K562 (cell line): ENCODE results near the gene AASS. TPM values are rescaled to one million over a fixed set of nuclear protein-coding genes. Genes with fewer than 3 reads are reported as not detected.

Experiments used
- ATAC-seq: fragments of 200-7000 bp; cut with Tn5 transposase; 3 replicates; pipeline ENCODE4 v1.9.1; 2020; ENCODE audit warnings: moderate library complexity
- BruUV-seq: library from RNA; stranded (reverse); fragments of 400-500 nt; replicated peaks from 2 replicates; lab custom pipeline; 2021; lab: Mats Ljungman, UMichigan
- CTCF ChIA-PET: fragments of 300-600 bp; formaldehyde crosslinking; extraction: SDS; loops from one replicate; lab custom pipeline; 2021; ENCODE audit warnings: low intra/inter-chr PET ratio; lab: Yijun Ruan, JAX
- POLR2A ChIA-PET: fragments of 300-600, 350-650 bp; sonication (Branson Sonifier 250); formaldehyde crosslinking; extraction: SDS; loops from one replicate; lab custom pipeline; 2021; ENCODE audit warnings: antibody characterized with exemption, inconsistent platforms; lab: Yijun Ruan, JAX
- DNase-seq, 4 experiments: peaks; one replicate each; pipeline versions ENCODE4 v3.0.0 to v3.0.0-alpha.2; 2011 to 2018; ENCODE audit warnings: low spot score in 3 of 4, mixed read lengths in 3 of 4; ENCODE audit errors: extremely low read depth in 1 of 4
- FAIRE-seq: peaks from 2 replicates; lab custom pipeline; 2011; peaks lifted over from hg19 to GRCh38; lab: Jason Lieb, UNC
- H2AFZ ChIP-seq: 2 replicates; pipeline ENCODE4 v1.6.0; 2011; ENCODE audit warnings: low read depth, low read length, control low read depth, inconsistent platforms
- H3K27ac ChIP-seq: fragments of 200-600 bp; 3 replicates; pipeline ENCODE4 v1.8.0; 2011; ENCODE audit warnings: low read depth, mild to moderate bottlenecking, control low read depth, inconsistent platforms, low read length, moderate library complexity, mixed read lengths; ENCODE audit errors: extremely low read depth
- H3K27me3 ChIP-seq, 2 experiments: fragments of 300-600 bp in 1 of 2; 2 replicates in 1 of 2; 3 replicates in 1 of 2; pipeline versions ENCODE4 v1.6.0 to v1.8.0; 2011; ENCODE audit warnings: inconsistent platforms in 2 of 2, low read length in 2 of 2, mild to moderate bottlenecking in 1 of 2, mixed read lengths in 1 of 2, moderate library complexity in 1 of 2; ENCODE audit not compliant: control insufficient read depth in 2 of 2, insufficient read depth in 2 of 2
- H3K36me3 ChIP-seq: fragments of 300-600 bp; 3 replicates; pipeline ENCODE4 v1.8.0; 2011; ENCODE audit warnings: mild to moderate bottlenecking, low read length, inconsistent platforms; ENCODE audit not compliant: control insufficient read depth, insufficient read depth
- H3K4me1 ChIP-seq, 2 experiments: fragments of 200-600 bp in 1 of 2; replicated peaks in 1 of 2; 2 replicates in 1 of 2; 3 replicates in 1 of 2; pipeline versions ENCODE4 v1.5.1 to v1.8.0; 2011; ENCODE audit warnings: inconsistent platforms in 2 of 2, low read length in 2 of 2, mild to moderate bottlenecking in 1 of 2, mixed read lengths in 1 of 2, moderate library complexity in 1 of 2; ENCODE audit not compliant: control insufficient read depth in 2 of 2, insufficient read depth in 2 of 2
- H3K4me2 ChIP-seq: 2 replicates; pipeline ENCODE4 v1.6.1; 2011; ENCODE audit warnings: low read length, control low read depth, inconsistent platforms, mixed read lengths; ENCODE audit not compliant: insufficient read depth
- H3K4me3 ChIP-seq: fragments of 200-600 bp; sonication (generic), shearing (Covaris generic); 2 replicates; pipeline ENCODE4 v1.5.1; 2016; ENCODE audit warnings: control low read depth, inconsistent platforms
- H3K79me2 ChIP-seq: fragments of 200-600 bp; 3 replicates; pipeline ENCODE4 v1.8.0; 2011; ENCODE audit warnings: low read length, inconsistent platforms; ENCODE audit not compliant: control insufficient read depth, insufficient read depth
- H3K9ac ChIP-seq, 2 experiments: 2 replicates each; pipeline versions ENCODE4 v1.6.0 to v1.6.1; 2011; ENCODE audit warnings: low read depth in 2 of 2, low read length in 2 of 2, control low read depth in 1 of 2, inconsistent platforms in 1 of 2, mild to moderate bottlenecking in 1 of 2, mixed read lengths in 1 of 2; ENCODE audit not compliant: insufficient read depth in 1 of 2
- H3K9me1 ChIP-seq: one replicate; pipeline ENCODE4 v1.6.0; 2011; ENCODE audit warnings: inconsistent platforms, mild to moderate bottlenecking, low read length, moderate library complexity; ENCODE audit not compliant: control insufficient read depth, insufficient read depth
- H3K9me3 ChIP-seq: replicated peaks from 2 replicates; pipeline ENCODE4 v1.5.1; 2011; ENCODE audit warnings: low read depth, low read length, inconsistent platforms; ENCODE audit not compliant: control insufficient read depth, insufficient read depth
- H4K20me1 ChIP-seq: replicated peaks from 2 replicates; pipeline ENCODE4 v1.6.1; 2011; ENCODE audit warnings: low read length, inconsistent platforms, mixed read lengths; ENCODE audit not compliant: control insufficient read depth, insufficient read depth
- FUS ChIP-seq: fragments of 200-400 bp; formaldehyde crosslinking; optimal IDR thresholded peaks from 2 replicates; pipeline ENCODE3; 2017; ENCODE audit warnings: low read depth, low read length
- KDM5B ChIP-seq: fragments of 200-600 bp; sonication (generic); IDR thresholded peaks from 2 replicates; pipeline ENCODE4 v1.6.1; 2012; ENCODE audit warnings: low read depth, mild to moderate bottlenecking, moderate library complexity, low read length, control low read depth, inconsistent platforms; ENCODE audit not compliant: insufficient replicate concordance
- MTA1 ChIP-seq: fragments of 450-650 bp; IDR thresholded peaks from 2 replicates; pipeline ENCODE4 v1.6.1; 2017; ENCODE audit warnings: borderline replicate concordance
- YY1 ChIP-seq, 3 experiments: IDR thresholded peaks; 2 replicates each; pipeline ENCODE4 v1.6.1; 2011; ENCODE audit warnings: low read length in 2 of 3, mild to moderate bottlenecking in 2 of 3, moderate library complexity in 2 of 3, borderline replicate concordance in 1 of 3, control low read depth in 1 of 3, low read depth in 1 of 3; ENCODE audit not compliant: insufficient read depth in 3 of 3, insufficient replicate concordance in 2 of 3, control insufficient read depth in 1 of 3, insufficient read length in 1 of 3; ENCODE audit errors: extremely low read depth in 1 of 3
- ZFP36 ChIP-seq: fragments of 150-350 bp; IDR thresholded peaks from 2 replicates; pipeline ENCODE4 v1.6.1; 2018; ENCODE audit warnings: low read length, low read depth; ENCODE audit not compliant: partially characterized antibody
- ZNF212 ChIP-seq: fragments of 450-650 bp; formaldehyde crosslinking; IDR thresholded peaks from 2 replicates; pipeline ENCODE4 v1.4.0; 2020; ENCODE audit warnings: mild to moderate bottlenecking
- ZNF239 ChIP-seq: fragments of 250-450 bp; sonication (Bioruptor Pico); IDR thresholded peaks from 2 replicates; pipeline ENCODE4 v1.4.0; 2020; ENCODE audit warnings: mild to moderate bottlenecking
- ZNF24 ChIP-seq: fragments of 450-650 bp; IDR thresholded peaks from 2 replicates; pipeline ENCODE4 v1.6.1; 2016
- ZNF586 ChIP-seq: fragments of 450-650 bp; formaldehyde crosslinking; conservative IDR thresholded peaks from 2 replicates; pipeline ENCODE4 v1.4.0; 2020; ENCODE audit warnings: mild to moderate bottlenecking, moderate library complexity
- ZNF668 ChIP-seq: fragments of 250-450 bp; sonication (Bioruptor Pico); IDR thresholded peaks from 2 replicates; pipeline ENCODE4 v1.8.0; 2022; ENCODE audit warnings: mild to moderate bottlenecking, inconsistent platforms
- ZNF785 ChIP-seq: fragments of 250-450 bp; sonication (Bioruptor Pico); IDR thresholded peaks from 2 replicates; pipeline ENCODE4 v1.4.0; 2020; ENCODE audit warnings: mild to moderate bottlenecking
- WGBS: fragments of 100-300 bp; shearing (Covaris generic); methylation state at CpG from one replicate; pipeline ENCODE4 v1.1.6; 2016; ENCODE audit warnings: low coverage, mixed read lengths; ENCODE audit not compliant: insufficient coverage; ENCODE audit errors: missing lambda C conversion rate; 5-methylcytosine and 5-hydroxymethylcytosine counted together
- in situ Hi-C: fragments of 300-500 bp; cut with MboI; formaldehyde crosslinking; loops from 4 replicates; pipeline ENCODE4 v1.15.0; 2018; ENCODE audit warnings: inconsistent platforms, mixed read lengths
- intact Hi-C: fragments of 100-400 bp; cut with micrococcal nuclease; formaldehyde crosslinking; loops from 2 replicates; pipeline ENCODE4 v1.14.2; 2022
- polyA plus RNA-seq, 8 experiments: library from polyadenylated mRNA; depleted of rRNA in 4 of 8; stranded (reverse) in 5 of 8; unstranded in 3 of 8; fragments of >200 nt; fragmentation: Nextera tagmentation in 2 of 8; fragmentation: Illumina TruSeq in 1 of 8; extraction: Ambion mirVana in 2 of 8; extraction: Trizol in 1 of 8; gene quantifications; 2 replicates each; pipeline versions ENCODE4 v1.2.1 to v1.2.3, GENCODE V29; 2011 to 2014; ENCODE audit warnings: inconsistent platforms in 1 of 8, missing spikeins in 1 of 8
- total RNA-seq, 7 experiments: library from RNA; depleted of rRNA in 6 of 7; stranded (reverse); fragments of >200 nt in 6 of 7; fragmentation: Illumina TruSeq in 2 of 7; extraction: Trizol in 2 of 7; gene quantifications; 2 replicates each; pipeline versions ENCODE4 v1.2.1 to v1.2.3, GENCODE V29; 2011 to 2021; ENCODE audit warnings: low replicate concordance in 1 of 7
- TF ChIP-seq, protein P1 (sequence below): fragments of 250-450 bp; sonication (Bioruptor Pico); IDR thresholded peaks from 2 replicates; pipeline ENCODE4 v1.5.0; 2020; ENCODE audit warnings: mild to moderate bottlenecking
- TF ChIP-seq, protein P2 (sequence below): fragments of 450-650 bp; formaldehyde crosslinking; IDR thresholded peaks from 2 replicates; pipeline ENCODE4 v1.4.0; 2020; ENCODE audit warnings: mild to moderate bottlenecking, mixed read lengths
- TF ChIP-seq, protein P3 (sequence below): fragments of 250-450 bp; sonication (Bioruptor Pico); IDR thresholded peaks from 2 replicates; pipeline ENCODE4 v1.8.0; 2022; ENCODE audit warnings: moderate library complexity, mild to moderate bottlenecking, inconsistent platforms
- TF ChIP-seq, protein P4 (sequence below), 2 experiments: fragments of 150-350 bp in 1 of 2; IDR thresholded peaks; 2 replicates each; pipeline ENCODE4 v1.6.1; 2012 to 2016; ENCODE audit warnings: low read depth in 2 of 2, low read length in 2 of 2, mild to moderate bottlenecking in 1 of 2, moderate library complexity in 1 of 2

The AASS gene
- total and polyA plus RNA-seq, 9 of the 15 experiments (the other 6 are each of a cell fraction or from before 2014, with no cell fraction given), result 0.04 to 0.38 (median 0.07) TPM; not detected in 6

DNA sequence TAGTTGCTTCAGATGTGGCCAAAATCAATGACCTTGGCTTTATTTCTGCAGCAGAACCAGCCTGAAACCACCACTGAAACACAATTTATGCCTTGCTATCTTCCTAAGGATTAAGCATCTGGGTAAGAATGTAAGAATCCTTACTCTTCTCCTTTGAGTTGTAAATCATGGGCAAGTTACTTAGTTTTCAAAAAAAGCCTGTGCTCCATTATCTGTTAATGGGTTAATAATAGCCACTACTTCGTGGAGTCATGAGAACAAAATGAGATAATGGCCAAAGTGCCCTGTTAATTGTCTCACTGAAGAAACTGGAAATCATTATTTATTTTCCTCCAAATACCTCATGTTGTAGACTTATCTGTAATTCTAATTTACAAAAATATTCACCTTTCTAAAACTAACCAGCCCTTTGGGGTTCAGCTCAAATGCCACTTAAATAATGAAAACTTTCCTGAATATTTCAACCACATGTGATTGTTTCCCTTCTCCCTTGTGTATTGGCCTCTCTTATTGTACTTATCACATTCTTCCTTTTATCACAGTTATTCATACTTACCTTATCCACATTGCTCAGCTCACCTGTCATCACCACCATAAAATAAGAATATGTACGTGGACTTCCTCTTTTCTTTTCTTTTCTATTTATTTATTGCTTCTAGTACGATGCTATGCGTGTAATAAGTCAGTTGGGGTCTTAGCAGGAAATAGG is 2.0 kb upstream of the AASS start:
- peaks cover 0 to 5% of the 10 kb centered on the region in 2 experiments; a peak in 1 of 5 replicates for H3K4me1 ChIP-seq
- FAIRE-seq, result no peak
- intact Hi-C loops, result no loop called here
- no peak for TF ChIP-seq MTA1
- no peak for TF ChIP-seq ZNF212 (CRISPR knock-in tag)
- TF ChIP-seq, protein P1, sequence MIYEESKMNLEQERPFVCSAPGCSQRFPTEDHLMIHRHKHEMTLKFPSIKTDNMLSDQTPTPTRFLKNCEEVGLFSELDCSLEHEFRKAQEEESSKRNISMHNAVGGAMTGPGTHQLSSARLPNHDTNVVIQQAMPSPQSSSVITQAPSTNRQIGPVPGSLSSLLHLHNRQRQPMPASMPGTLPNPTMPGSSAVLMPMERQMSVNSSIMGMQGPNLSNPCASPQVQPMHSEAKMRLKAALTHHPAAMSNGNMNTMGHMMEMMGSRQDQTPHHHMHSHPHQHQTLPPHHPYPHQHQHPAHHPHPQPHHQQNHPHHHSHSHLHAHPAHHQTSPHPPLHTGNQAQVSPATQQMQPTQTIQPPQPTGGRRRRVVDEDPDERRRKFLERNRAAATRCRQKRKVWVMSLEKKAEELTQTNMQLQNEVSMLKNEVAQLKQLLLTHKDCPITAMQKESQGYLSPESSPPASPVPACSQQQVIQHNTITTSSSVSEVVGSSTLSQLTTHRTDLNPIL, result no peak
- no peak for TF ChIP-seq ZNF668
- TF ChIP-seq ZFP36, result no peak
- TF ChIP-seq ZNF239 (CRISPR knock-in tag), result no peak
- TF ChIP-seq FUS, result no peak
- no peak for TF ChIP-seq ZNF785 (CRISPR knock-in tag)
- no peak for TF ChIP-seq KDM5B
- TF ChIP-seq, protein P2, sequence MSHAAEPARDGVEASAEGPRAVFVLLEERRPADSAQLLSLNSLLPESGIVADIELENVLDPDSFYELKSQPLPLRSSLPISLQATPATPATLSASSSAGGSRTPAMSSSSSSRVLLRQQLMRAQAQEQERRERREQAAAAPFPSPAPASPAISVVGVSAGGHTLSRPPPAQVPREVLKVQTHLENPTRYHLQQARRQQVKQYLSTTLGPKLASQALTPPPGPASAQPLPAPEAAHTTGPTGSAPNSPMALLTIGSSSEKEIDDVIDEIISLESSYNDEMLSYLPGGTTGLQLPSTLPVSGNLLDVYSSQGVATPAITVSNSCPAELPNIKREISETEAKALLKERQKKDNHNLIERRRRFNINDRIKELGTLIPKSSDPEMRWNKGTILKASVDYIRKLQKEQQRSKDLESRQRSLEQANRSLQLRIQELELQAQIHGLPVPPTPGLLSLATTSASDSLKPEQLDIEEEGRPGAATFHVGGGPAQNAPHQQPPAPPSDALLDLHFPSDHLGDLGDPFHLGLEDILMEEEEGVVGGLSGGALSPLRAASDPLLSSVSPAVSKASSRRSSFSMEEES, result no peak
- TF ChIP-seq, protein P3, sequence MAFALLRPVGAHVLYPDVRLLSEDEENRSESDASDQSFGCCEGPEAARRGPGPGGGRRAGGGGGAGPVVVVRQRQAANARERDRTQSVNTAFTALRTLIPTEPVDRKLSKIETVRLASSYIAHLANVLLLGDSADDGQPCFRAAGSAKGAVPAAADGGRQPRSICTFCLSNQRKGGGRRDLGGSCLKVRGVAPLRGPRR (CRISPR knock-in tag), result no peak
- TF ChIP-seq, protein P4, sequence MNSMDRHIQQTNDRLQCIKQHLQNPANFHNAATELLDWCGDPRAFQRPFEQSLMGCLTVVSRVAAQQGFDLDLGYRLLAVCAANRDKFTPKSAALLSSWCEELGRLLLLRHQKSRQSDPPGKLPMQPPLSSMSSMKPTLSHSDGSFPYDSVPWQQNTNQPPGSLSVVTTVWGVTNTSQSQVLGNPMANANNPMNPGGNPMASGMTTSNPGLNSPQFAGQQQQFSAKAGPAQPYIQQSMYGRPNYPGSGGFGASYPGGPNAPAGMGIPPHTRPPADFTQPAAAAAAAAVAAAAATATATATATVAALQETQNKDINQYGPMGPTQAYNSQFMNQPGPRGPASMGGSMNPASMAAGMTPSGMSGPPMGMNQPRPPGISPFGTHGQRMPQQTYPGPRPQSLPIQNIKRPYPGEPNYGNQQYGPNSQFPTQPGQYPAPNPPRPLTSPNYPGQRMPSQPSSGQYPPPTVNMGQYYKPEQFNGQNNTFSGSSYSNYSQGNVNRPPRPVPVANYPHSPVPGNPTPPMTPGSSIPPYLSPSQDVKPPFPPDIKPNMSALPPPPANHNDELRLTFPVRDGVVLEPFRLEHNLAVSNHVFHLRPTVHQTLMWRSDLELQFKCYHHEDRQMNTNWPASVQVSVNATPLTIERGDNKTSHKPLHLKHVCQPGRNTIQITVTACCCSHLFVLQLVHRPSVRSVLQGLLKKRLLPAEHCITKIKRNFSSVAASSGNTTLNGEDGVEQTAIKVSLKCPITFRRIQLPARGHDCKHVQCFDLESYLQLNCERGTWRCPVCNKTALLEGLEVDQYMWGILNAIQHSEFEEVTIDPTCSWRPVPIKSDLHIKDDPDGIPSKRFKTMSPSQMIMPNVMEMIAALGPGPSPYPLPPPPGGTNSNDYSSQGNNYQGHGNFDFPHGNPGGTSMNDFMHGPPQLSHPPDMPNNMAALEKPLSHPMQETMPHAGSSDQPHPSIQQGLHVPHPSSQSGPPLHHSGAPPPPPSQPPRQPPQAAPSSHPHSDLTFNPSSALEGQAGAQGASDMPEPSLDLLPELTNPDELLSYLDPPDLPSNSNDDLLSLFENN (IDR thresholded peaks at IDR 0.05; ENCODE audit: low read depth in 2 of 2, low read length in 2 of 2), result no peak
- no peak for TF ChIP-seq ZNF586 (CRISPR knock-in tag)
- TF ChIP-seq ZNF24, result no peak
- TF ChIP-seq YY1 (IDR thresholded peaks at IDR 0.05; ENCODE audit: borderline replicate concordance in 1 of 3, control insufficient read depth in 1 of 3, extremely low read depth in 1 of 3, insufficient read depth in 3 of 3, insufficient read length in 1 of 3, insufficient replicate concordance in 2 of 3, low read depth in 1 of 3, low read length in 2 of 3), result no peak

More for the DNA sequence above, 2.0 kb upstream of the AASS start:
- BruUV-seq, result no TSS peak
- no peak overlapping the region for H2AFZ ChIP-seq
- no peak overlapping the region for H3K4me2 ChIP-seq
- ATAC-seq (no peak), DNase-seq (no peak)
- H3K9me3 ChIP-seq, result no peaks in the 10 kb centered on the region; the same call in 1 of the 2 replicates
- no peak overlapping the region for H3K9ac ChIP-seq
- no peak overlapping the region for H3K4me3 ChIP-seq
- no peaks in the 10 kb centered on the region for H3K27me3 ChIP-seq
- CTCF ChIA-PET, result no interaction called here
- H3K27ac ChIP-seq, result no peak overlapping the region
- 3% methylated on average over 4 of the region's 4 CpGs for WGBS
- no peaks in the 10 kb centered on the region for H3K36me3 ChIP-seq
- in situ Hi-C loops, result no loop called here
- POLR2A ChIA-PET, result no interaction called here
- H3K79me2 ChIP-seq, result no peaks in the 10 kb centered on the region
- H4K20me1 ChIP-seq, result no peaks in the 10 kb centered on the region
- H3K9me1 ChIP-seq, result no peaks in the 10 kb centered on the region
